MM.1S (cell line): ENCODE data around the gene MCOLN1.

Experiments
- EZH2phosphoT487 ChIP-seq: fragments of 300-600 bp; sonication (generic); IDR thresholded peaks from 2 replicates; pipeline ENCODE4 v1.6.1; 2018; ENCODE audit warnings: antibody characterized with exemption, low read length
- TF ChIP-seq, protein P1 (sequence below): fragments of 300-600 bp; sonication (generic); IDR thresholded peaks from 2 replicates; pipeline ENCODE4 v1.5.1; 2016; ENCODE audit warnings: antibody characterized with exemption, low read length, mixed read lengths

DNA sequence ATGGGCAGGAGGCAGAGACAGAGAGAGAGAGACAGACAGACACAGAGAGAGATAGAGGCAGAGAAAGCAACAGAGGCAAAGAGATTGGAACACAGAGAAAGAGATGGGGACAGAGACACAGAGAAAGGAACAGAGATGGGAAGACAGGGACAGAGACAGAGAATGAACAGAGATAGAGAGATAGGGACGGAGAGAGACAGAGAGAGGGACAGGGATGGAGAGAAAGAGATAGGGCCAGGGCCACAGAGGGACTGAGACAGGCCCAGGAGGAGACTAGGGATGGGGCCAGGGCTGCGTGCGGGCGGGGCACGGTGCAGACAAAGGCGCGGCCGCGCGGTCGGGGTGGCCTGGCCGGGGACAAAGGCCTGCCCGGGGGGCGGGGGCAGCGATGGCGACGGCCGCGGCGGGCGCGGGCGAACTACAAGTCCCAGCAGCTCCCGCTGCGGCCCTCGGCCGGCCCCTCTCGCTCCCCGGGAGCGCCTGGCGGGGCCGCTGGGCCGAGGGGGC is 6.7 kb upstream of the MCOLN1 start, which contains the start of gene ZNF358:
- TF ChIP-seq, protein P1, sequence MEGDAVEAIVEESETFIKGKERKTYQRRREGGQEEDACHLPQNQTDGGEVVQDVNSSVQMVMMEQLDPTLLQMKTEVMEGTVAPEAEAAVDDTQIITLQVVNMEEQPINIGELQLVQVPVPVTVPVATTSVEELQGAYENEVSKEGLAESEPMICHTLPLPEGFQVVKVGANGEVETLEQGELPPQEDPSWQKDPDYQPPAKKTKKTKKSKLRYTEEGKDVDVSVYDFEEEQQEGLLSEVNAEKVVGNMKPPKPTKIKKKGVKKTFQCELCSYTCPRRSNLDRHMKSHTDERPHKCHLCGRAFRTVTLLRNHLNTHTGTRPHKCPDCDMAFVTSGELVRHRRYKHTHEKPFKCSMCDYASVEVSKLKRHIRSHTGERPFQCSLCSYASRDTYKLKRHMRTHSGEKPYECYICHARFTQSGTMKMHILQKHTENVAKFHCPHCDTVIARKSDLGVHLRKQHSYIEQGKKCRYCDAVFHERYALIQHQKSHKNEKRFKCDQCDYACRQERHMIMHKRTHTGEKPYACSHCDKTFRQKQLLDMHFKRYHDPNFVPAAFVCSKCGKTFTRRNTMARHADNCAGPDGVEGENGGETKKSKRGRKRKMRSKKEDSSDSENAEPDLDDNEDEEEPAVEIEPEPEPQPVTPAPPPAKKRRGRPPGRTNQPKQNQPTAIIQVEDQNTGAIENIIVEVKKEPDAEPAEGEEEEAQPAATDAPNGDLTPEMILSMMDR, result no peak
- no peak for TF ChIP-seq EZH2phosphoT487
